NCI-H146 treated with DMSO at 0.1 percent for 48 hours (cell line): Measurements from ENCODE around the gene STX11.
"Not testable (repeated sequence)": the region's sequence is repeated elsewhere in the genome, so short reads cannot be mapped to it uniquely, and the experiment has no call there.

Experiments
- DNase-seq: peaks from one replicate; lab custom pipeline; 2025; ENCODE audit not compliant: unreplicated experiment; lab: John Stamatoyannopoulos, UW

Gene STX11

GRCh38 chr6:144149894-144150709 is at the start of gene STX11:
STX11 (plus strand) TSS chr6:144150517; CDS start chr6:144186628, 36,111 bp downstream.
- peak; percentile 45 for DNase-seq

GRCh38 chr6:144103026-144103563 is 47.2 kb upstream of the STX11 start:
- no peak for DNase-seq

- no peak for DNase-seq
Measured at GRCh38 chr6:144104488-144104887, 45.8 kb upstream of the STX11 start.

GRCh38 chr6:144104898-144105487 is 45.3 kb upstream of the STX11 start:
- peak; percentile 71 for DNase-seq

- DNase-seq: no peak
Measured at GRCh38 chr6:144106206-144106605, 44.1 kb upstream of the STX11 start.

GRCh38 chr6:144110210-144110609 is 40.1 kb upstream of the STX11 start:
- DNase-seq: no peak

- DNase-seq: no peak
Measured at GRCh38 chr6:144113366-144113765, 37.0 kb upstream of the STX11 start.

GRCh38 chr6:144115219-144115618 is 35.1 kb upstream of the STX11 start:
- no peak for DNase-seq

- DNase-seq: no peak
Measured at GRCh38 chr6:144119376-144119775, 30.9 kb upstream of the STX11 start.

GRCh38 chr6:144122861-144123260 is 27.5 kb upstream of the STX11 start:
- DNase-seq: no peak

- no peak for DNase-seq
Measured at GRCh38 chr6:144123421-144123820, 26.9 kb upstream of the STX11 start.

- DNase-seq: no peak
Measured at GRCh38 chr6:144123836-144124235, 26.5 kb upstream of the STX11 start.

GRCh38 chr6:144127097-144127496 is 23.2 kb upstream of the STX11 start:
- DNase-seq: no peak

GRCh38 chr6:144129469-144129868 is 20.8 kb upstream of the STX11 start:
- DNase-seq: no peak

- no peak for DNase-seq
Measured at GRCh38 chr6:144131248-144131709, 19.0 kb upstream of the STX11 start.

GRCh38 chr6:144132167-144132690 is 18.1 kb upstream of the STX11 start:
- DNase-seq: not testable (repeated sequence)

- DNase-seq: no peak
Measured at GRCh38 chr6:144133225-144133821, 17.0 kb upstream of the STX11 start.

- no peak for DNase-seq
Measured at GRCh38 chr6:144134176-144134575, 16.1 kb upstream of the STX11 start.

GRCh38 chr6:144134737-144135136 is 15.6 kb upstream of the STX11 start:
- no peak for DNase-seq

GRCh38 chr6:144138542-144138941 is 11.8 kb upstream of the STX11 start:
- no peak for DNase-seq

GRCh38 chr6:144139817-144140216 is 10.5 kb upstream of the STX11 start:
- DNase-seq: no peak

GRCh38 chr6:144140867-144141266 is 9.4 kb upstream of the STX11 start:
- no peak for DNase-seq
